ENCODE results near the gene KRT72. TPM values are rescaled to one million over a fixed set of nuclear protein-coding genes. Genes with fewer than 3 reads are reported as not detected.
A peak's percentile ranks its signal among the peaks of the same experiment; 100 is the strongest.

KRT72 gene
- 0.09 TPM in 1 of 2 replicates, not detected in the other for total RNA-seq

DNA sequence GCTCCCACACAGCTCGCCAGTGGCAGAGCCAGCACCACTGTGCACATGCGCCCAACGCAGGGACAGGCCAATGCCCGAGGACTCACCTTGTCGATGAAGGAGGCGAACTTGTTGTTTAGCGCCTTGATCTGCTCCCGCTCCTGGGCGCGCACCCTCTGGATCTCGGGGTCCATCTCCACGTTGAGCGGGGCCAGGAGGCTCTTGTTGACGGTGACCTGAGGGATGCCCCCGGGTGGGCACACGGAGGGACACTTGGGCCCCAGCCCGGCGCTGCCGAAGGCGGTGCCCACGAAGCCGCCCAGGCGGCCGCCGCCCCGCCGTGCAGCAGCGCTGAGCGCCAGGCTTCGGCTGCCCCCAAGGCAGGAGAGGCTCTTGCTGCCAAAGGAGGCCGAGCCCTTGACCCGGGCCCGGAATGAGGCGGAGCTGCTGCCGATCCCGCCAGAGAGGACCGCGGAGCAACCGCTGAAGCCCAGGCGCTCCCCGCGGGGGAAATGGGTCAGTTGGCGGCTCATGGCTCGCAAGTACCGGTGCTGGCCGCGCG lies at the start of gene KRT72:
Gene KRT72, minus strand, starts transcription at position 523 of the 541 bp plus-strand sequence. Its CDS starts 11 bp downstream, at position 512.
- intact Hi-C loops (cut with micrococcal nuclease) = no loop called here

DNA sequence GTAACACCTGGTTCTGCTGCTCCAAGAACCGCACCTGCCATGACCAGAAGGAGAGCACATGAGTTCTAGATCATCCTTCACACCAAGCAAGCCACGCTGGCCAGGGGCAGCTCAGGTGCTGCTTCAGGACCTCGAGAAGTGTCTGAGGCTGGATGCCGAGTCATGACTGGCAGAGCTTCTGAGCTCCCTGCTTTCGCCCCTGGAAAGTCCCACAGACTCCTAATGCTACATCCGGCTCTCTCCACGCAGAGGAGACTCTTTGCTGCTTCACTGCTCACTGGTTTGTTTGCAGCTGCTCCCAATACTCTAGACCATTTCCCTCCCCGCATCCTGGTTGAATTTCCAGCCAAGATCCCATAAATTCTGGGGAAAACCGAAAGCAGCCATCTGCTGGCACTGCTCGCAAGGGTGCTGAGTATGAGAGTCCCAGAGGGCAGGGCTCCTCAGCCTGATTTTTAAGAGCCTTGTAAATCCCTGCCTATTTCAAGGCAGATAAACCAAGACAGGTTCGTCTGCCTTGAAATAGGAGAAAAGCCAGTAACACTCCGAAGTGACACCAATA lies 49.3 kb upstream of the KRT72 start:
- Mint-ChIP-seq H3K27ac (no peak overlapping the region), H3K9me3 (peaks cover 3% of the 10 kb centered on the region), H3K27me3 (peaks cover 17% of the 10 kb centered on the region), H3K4me3 (no peak overlapping the region), H3K4me1 (peaks cover 34% of the 10 kb centered on the region), H3K36me3 (ENCODE audit: low read depth) (peaks cover 2% of the 10 kb centered on the region)
- DNase-seq = no peak
- intact Hi-C loops (cut with micrococcal nuclease) = no loop called here

More for the DNA sequence above, at the start of gene KRT72:
- peaks cover 13% of the 10 kb centered on the region for H3K4me1 Mint-ChIP-seq
- H3K9me3 Mint-ChIP-seq = no peaks in the 10 kb centered on the region
- peaks cover 22% of the 10 kb centered on the region for H3K27me3 Mint-ChIP-seq
- no peak for DNase-seq
- H3K4me3 Mint-ChIP-seq = no peak within 1 kb of the TSS
- H3K36me3 Mint-ChIP-seq (ENCODE audit: low read depth) = no peaks in the 10 kb centered on the region
- no peak within 1 kb of the TSS for H3K27ac Mint-ChIP-seq

DNA sequence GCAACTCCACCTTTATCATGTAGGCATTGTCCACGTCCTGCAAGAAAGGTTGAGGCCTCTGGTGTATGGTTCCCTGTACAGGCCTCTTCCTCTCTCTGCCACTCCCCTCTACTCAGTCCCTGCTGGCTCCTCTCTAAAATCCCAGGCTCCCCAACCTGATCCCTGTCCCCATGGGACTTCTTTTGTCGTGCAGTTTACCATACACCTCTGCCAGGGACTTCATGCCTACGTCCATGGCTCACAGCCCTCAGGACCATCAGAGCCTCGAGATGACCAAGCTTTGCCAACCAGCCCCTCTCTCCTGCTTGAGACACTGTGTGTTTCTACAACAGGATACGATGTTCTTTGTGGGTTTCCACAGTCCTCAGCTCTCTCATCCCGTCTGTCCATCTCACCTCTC lies 47.8 kb upstream of the KRT72 start:
- Mint-ChIP-seq H3K4me1 (peaks cover 49% of the 10 kb centered on the region), H3K9me3 (peaks cover 3% of the 10 kb centered on the region), H3K4me3 (no peak overlapping the region), H3K36me3 (ENCODE audit: low read depth) (peaks cover 6% of the 10 kb centered on the region), H3K27ac (no peak overlapping the region), H3K27me3 (peaks cover 7% of the 10 kb centered on the region)
- intact Hi-C loops (cut with micrococcal nuclease) = no loop called here
- no peak for DNase-seq

DNA sequence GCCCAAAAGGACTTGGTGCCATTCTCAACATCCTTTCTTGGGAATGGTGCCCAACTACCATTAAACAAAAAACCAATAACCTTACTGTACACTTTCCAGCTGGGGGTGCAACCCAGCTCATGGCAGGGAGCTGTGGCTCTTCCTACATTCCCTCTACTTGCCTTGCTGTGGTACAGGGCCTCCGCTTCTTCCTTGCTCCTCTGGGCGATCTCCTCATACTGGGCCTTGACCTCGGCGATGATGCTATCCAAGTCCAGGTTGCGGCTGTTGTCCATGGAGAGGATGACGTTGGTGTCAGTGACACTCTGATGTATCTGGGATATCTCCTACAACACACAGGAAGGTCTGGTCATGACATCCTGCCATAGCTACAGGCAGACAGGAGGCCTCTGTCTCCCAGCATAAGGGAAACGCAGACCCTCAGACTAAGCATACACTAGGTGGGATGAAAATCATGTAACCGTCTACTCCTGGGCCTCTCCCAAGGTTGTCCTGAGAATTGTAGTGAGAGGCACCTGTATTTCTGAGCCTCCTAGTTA lies 46.8 kb upstream of the KRT72 start:
- no peak for DNase-seq
- peaks cover 49% of the 10 kb centered on the region for H3K4me1 Mint-ChIP-seq
- intact Hi-C loops (cut with micrococcal nuclease) = no loop called here

DNA sequence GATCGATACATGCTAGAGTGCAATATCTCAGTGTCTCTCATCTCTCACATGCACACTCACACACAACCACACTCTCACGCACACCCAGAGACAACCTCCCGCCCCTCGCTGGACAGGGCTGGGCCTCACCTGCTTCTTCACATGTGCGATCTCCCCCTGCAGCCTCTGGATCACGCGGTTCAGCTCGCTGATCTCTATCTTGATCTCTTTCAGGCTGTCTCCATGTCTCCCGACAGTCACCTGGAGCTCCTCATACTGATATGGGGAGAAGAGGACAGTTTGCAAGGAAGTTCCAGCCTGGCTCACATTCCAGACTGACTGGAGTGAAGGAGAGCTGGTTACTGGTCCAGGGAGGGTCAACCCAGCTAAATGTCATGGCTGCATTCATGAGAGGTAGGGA lies 46.3 kb upstream of the KRT72 start:
- DNase-seq = no peak
- intact Hi-C loops (cut with micrococcal nuclease) = no loop called here
- peaks cover 2% of the 10 kb centered on the region for H3K27me3 Mint-ChIP-seq
- H3K9me3 Mint-ChIP-seq = peaks cover 3% of the 10 kb centered on the region
- peaks cover 6% of the 10 kb centered on the region for H3K36me3 Mint-ChIP-seq (ENCODE audit: low read depth)
- H3K27ac Mint-ChIP-seq = peak overlapping the region; percentile 52
- H3K4me3 Mint-ChIP-seq = peak overlapping the region; percentile 6
- peaks cover 51% of the 10 kb centered on the region for H3K4me1 Mint-ChIP-seq

More for the DNA sequence above, 46.8 kb upstream of the KRT72 start:
- Mint-ChIP-seq H3K4me3 (no peak overlapping the region), H3K36me3 (ENCODE audit: low read depth) (peaks cover 6% of the 10 kb centered on the region), H3K27ac (no peak overlapping the region), H3K27me3 (peaks cover 2% of the 10 kb centered on the region), H3K9me3 (peaks cover 3% of the 10 kb centered on the region)

DNA sequence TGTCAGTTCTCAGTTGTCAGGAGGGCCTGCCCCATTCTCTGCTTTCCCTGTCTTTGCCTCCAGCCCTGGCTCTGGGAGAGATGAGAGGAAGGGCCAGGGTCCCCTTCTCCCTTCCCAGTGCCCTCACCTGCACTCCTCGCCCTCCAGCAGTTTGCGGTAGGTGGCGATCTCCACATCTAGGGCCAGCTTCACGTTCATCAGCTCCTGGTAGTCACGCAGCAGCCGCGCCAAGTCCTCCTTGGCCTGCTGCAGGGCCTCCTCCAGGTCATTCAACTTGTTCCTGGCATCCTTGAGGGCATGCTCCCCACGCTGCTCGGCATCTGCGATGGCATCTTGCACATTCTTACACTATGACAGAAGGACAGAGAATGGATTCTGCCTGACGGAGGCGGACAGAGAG lies 45.4 kb upstream of the KRT72 start:
- DNase-seq = no peak
- Mint-ChIP-seq H3K27ac (no peak overlapping the region), H3K4me3 (peak overlapping the region; percentile 1), H3K27me3 (peaks cover 2% of the 10 kb centered on the region), H3K36me3 (ENCODE audit: low read depth) (peaks cover 6% of the 10 kb centered on the region), H3K9me3 (peaks cover 3% of the 10 kb centered on the region), H3K4me1 (peaks cover 56% of the 10 kb centered on the region)
- intact Hi-C loops (cut with micrococcal nuclease) = no loop called here

DNA sequence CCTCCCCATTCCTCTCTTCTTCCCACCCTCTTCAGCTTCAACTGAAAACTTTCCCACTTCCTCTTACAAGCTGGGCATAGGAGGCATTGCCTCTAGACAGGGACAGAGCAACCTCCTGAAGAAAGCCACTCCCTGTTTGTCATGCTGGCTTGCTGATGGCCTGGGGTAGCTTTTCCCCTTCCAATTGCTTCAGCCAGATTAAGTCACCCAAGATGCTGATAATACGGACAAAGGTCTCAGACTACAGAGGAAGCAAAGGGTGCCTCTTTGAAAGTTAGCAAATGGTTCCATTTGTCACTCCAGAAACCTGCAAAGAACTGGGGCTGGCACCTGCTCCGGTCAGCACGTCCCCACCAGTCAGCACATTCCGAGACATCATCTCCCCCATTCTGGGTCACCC lies 44.7 kb upstream of the KRT72 start:
- peak overlapping the region; percentile 87 for H3K27ac Mint-ChIP-seq
- H3K9me3 Mint-ChIP-seq = peaks cover 3% of the 10 kb centered on the region
- no peak for DNase-seq
- H3K27me3 Mint-ChIP-seq = peaks cover 2% of the 10 kb centered on the region
- intact Hi-C loops (cut with micrococcal nuclease) = no loop called here
- peak overlapping the region; percentile 42 for H3K4me3 Mint-ChIP-seq
- peaks cover 58% of the 10 kb centered on the region for H3K4me1 Mint-ChIP-seq
- H3K36me3 Mint-ChIP-seq (ENCODE audit: low read depth) = peaks cover 6% of the 10 kb centered on the region

DNA sequence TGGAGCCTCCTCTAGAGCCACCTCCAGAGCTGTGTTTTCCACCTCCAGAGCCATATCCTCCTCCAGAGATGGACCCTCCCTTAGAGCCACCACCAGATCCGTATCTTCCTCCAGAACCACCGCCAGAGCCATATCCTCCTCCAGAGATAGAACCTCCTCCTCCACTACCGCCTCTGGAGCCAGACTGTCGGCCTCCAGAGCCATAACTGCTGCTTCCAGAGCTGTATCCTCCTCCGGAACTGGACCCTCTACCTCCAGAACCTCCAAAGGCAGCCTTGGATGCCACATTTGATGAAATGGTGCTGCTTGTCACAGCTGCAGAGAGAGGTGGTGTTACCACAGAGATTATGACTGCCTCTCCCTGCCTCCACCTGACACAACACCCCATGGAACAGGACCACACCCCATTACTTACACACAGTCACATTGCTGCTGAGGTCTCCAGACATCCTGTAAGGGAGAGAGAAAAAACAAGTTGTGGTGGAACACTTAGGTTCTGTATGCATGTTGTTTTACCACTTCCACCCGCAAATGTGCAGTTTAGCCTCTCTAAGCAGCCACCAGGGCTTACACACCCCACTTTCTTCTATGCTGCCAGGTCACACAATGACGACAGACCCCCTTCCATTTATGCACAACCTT lies 44.0 kb upstream of the KRT72 start:
- Mint-ChIP-seq H3K27me3 (peaks cover 5% of the 10 kb centered on the region), H3K9me3 (peaks cover 3% of the 10 kb centered on the region), H3K36me3 (ENCODE audit: low read depth) (peaks cover 6% of the 10 kb centered on the region), H3K27ac (peak overlapping the region; percentile 87), H3K4me1 (peaks cover 57% of the 10 kb centered on the region), H3K4me3 (peak overlapping the region; percentile 42)
- intact Hi-C loops (cut with micrococcal nuclease) = no loop called here
- peak; percentile 90 for DNase-seq

DNA sequence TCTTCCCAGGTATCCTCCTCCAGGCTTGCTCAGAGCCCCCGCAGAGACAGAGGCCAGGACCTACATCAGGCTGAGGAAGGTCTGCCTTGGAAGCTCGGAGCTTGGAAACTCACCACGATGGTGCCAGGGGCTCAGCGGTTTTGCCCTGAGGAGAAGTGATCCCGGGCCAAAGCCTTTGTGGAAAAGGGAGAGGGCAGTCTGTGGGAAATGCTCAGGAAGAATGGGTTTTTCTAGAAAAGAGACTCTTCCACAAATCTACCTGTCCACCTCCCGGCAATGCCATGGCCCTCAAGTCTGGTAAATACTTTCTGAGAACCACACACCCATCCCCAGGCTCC lies 42.8 kb upstream of the KRT72 start:
- Mint-ChIP-seq H3K36me3 (ENCODE audit: low read depth) (peaks cover 5% of the 10 kb centered on the region), H3K4me1 (peaks cover 53% of the 10 kb centered on the region), H3K9me3 (peaks cover 4% of the 10 kb centered on the region), H3K27ac (peak overlapping the region; percentile 14), H3K27me3 (peaks cover 10% of the 10 kb centered on the region), H3K4me3 (no peak overlapping the region)
- DNase-seq = no peak
- intact Hi-C loops (cut with micrococcal nuclease) = no loop called here

DNA sequence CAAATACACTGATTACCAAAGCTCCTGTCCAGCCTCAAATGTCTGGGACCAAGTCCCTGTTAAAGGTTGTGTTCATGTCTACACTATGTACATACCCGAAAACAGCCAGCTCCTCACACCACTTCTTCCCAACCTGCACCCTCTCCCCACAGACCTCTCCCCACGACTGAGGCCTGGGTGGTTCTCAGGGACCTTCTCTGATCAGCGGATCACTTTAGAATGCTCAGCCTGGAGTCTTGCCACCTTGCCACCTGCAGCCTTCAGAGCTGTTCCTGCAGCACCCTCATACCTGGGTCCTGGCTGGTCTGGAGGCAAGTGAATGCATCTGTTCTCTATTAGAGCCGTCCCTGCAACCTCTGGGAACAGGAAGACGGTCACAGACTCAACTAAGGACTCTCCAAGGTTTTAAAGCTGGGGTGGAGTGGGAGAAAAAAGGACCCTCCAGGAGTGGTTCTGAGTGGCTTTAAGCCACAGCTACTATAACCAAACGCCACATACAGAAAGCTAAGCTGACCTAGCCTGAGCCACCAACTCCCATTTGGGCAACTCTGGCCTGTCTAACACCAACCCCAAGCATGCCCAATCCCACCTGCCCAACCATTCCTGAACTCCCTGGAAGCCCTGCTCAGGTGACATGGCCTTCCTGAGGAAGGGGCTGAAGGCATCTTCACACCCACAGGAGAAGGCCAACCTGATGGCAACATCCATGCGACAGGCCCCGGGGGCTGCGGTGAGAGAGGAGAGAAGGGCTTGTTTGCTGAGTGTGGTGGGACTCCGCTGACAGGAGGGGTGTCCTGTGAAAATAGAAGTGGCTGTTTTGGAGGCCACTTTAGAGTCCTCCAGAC lies 42.2 kb upstream of the KRT72 start:
- H3K27ac Mint-ChIP-seq = no peak overlapping the region
- peaks cover 5% of the 10 kb centered on the region for H3K36me3 Mint-ChIP-seq (ENCODE audit: low read depth)
- H3K27me3 Mint-ChIP-seq = peaks cover 13% of the 10 kb centered on the region
- H3K9me3 Mint-ChIP-seq = peaks cover 4% of the 10 kb centered on the region
- no peak for DNase-seq
- H3K4me3 Mint-ChIP-seq = no peak overlapping the region
- intact Hi-C loops (cut with micrococcal nuclease) = no loop called here
- peaks cover 50% of the 10 kb centered on the region for H3K4me1 Mint-ChIP-seq

DNA sequence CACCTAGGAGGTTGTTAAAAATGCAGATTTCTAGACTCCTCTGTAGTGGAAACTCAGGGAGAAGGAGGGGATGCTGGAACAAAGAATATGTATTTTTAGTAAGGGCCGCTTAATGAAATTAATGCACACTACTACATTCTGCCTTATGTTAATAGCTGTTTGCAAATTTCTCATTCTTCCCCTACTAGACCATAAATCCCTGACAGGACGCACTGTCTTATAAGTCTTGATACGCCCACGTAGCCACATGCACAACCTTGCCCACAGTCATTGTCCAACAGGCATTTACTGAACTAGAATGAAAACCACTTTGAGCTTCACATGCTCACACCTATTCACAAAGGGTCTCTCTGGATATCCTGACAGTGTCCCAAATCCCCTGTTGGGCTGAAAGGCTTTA lies 40.2 kb upstream of the KRT72 start:
- Mint-ChIP-seq H3K4me3 (no peak overlapping the region), H3K4me1 (peaks cover 37% of the 10 kb centered on the region), H3K27ac (peak overlapping the region; percentile 31)

DNA sequence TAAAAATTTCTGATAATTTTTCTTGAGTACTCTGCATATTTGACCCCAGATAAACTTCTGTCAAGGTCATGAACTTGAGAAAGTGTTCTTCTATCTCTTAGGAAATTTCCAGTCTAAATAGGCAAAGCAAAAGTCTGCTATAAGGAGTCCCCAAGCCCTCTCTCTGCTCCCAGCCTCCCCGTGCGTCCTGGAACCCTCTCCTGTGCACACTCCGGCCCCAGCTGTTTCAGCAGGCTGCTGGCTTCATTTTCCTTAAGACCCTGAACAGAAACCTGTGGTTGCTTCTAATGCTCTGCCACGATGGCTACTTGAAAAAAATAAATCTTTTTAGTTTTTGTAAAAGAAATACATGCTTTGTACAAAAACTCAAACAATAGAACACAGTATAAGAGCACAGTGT lies 36.0 kb upstream of the KRT72 start:
- Mint-ChIP-seq H3K4me3 (no peak overlapping the region), H3K4me1 (peaks cover 27% of the 10 kb centered on the region), H3K27me3 (peaks cover 18% of the 10 kb centered on the region), H3K27ac (no peak overlapping the region), H3K36me3 (ENCODE audit: low read depth) (no peaks in the 10 kb centered on the region), H3K9me3 (peaks cover 4% of the 10 kb centered on the region)
- intact Hi-C loops (cut with micrococcal nuclease) = no loop called here
- no peak for DNase-seq

More for the DNA sequence above, 40.2 kb upstream of the KRT72 start:
- intact Hi-C loops (cut with micrococcal nuclease) = no loop called here
- peaks cover 16% of the 10 kb centered on the region for H3K27me3 Mint-ChIP-seq
- DNase-seq = no peak
- peaks cover 4% of the 10 kb centered on the region for H3K9me3 Mint-ChIP-seq
- H3K36me3 Mint-ChIP-seq (ENCODE audit: low read depth) = peaks cover 5% of the 10 kb centered on the region

DNA sequence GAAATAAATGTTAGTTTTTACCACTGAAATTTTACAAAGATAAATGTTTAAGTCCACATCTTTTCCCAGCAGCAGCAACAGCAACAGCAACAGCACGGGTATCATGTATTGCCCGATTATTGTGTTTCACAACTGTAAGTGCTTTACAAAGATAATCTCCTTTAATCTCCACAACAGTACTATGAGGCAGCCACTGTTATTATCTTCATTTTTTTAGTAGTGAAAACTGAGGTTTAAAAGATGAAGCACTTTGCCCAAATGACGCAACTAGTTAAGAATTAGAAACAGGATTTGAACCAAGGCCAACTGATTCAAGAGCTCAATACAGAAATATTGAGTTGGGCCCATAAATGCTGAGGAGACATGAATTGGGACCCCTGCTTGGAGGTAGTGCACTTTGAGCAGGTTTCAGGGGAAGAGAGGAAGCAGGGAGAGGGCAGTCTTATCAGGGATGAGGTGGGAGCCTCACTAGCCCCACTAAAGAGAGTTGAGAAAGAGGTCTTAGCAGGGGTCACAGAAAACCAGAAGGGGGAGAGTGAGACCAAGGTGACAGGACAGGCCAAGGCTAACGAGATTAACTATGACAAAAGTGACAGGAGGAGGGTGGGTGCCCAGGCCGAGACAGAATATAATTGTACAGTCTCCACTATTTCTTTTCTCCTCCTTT lies 35.5 kb upstream of the KRT72 start:
- intact Hi-C loops (cut with micrococcal nuclease) = no loop called here
- Mint-ChIP-seq H3K27ac (no peak overlapping the region), H3K4me1 (peaks cover 23% of the 10 kb centered on the region)

More for the DNA sequence above, 35.5 kb upstream of the KRT72 start:
- Mint-ChIP-seq H3K4me3 (no peak overlapping the region), H3K27me3 (peaks cover 18% of the 10 kb centered on the region), H3K9me3 (peaks cover 4% of the 10 kb centered on the region), H3K36me3 (ENCODE audit: low read depth) (no peaks in the 10 kb centered on the region)
- DNase-seq = no peak

All from activated CD4-positive, alpha-beta T cell treated with anti-CD3 and anti-CD28 coated beads, Interleukin-2, amount 10 ng/mL, durations not matched to agents 24 days and 14 days (primary cell).